Stimulated activated CD8-positive, alpha-beta memory T cell treated with anti-CD3 and anti-CD28 coated beads, Interleukin-4, amount 100 ng/mL, for 1 hour (primary cell): ENCODE measurements around the gene TP53RK.

Source experiments
- DNase-seq, 2 donors: peaks; one replicate each; pipeline ENCODE4 v3.0.0-alpha.2; 2020; ENCODE audit warnings: low read depth in 2 of 2, low spot score in 1 of 2

Gene TP53RK

GRCh38 chr20:46689082-46689753 is at the start of gene TP53RK:
TSS of gene TP53RK (minus strand) at chr20:46689444. CDS start at chr20:46689414, 30 bp downstream.
- DNase-seq = peak; percentile 81 to 87

GRCh38 chr20:46735436-46735835 is 46.2 kb upstream of the TP53RK start:
- no peak for DNase-seq

GRCh38 chr20:46731770-46732169 is 42.5 kb upstream of the TP53RK start:
- DNase-seq = no peak

- no peak for DNase-seq
Measured at GRCh38 chr20:46725186-46726165, 36.2 kb upstream of the TP53RK start.

- no peak for DNase-seq
Measured at GRCh38 chr20:46724343-46724959, 35.2 kb upstream of the TP53RK start.

- no peak for DNase-seq
Measured at GRCh38 chr20:46723039-46723438, 33.8 kb upstream of the TP53RK start.

- DNase-seq = no peak
Measured at GRCh38 chr20:46722450-46722849, 33.2 kb upstream of the TP53RK start.

GRCh38 chr20:46721476-46721875 is 32.2 kb upstream of the TP53RK start:
- no peak for DNase-seq

GRCh38 chr20:46720776-46721425 is 31.7 kb upstream of the TP53RK start:
- DNase-seq = no peak

GRCh38 chr20:46720019-46720418 is 30.8 kb upstream of the TP53RK start:
- DNase-seq = no peak

GRCh38 chr20:46717818-46718541 is 28.7 kb upstream of the TP53RK start:
- no peak for DNase-seq

- no peak for DNase-seq
Measured at GRCh38 chr20:46715292-46715756, 26.1 kb upstream of the TP53RK start.

- DNase-seq = no peak
Measured at GRCh38 chr20:46713957-46714834, 25.0 kb upstream of the TP53RK start.

GRCh38 chr20:46712056-46712636 is 22.9 kb upstream of the TP53RK start:
- DNase-seq = no peak

GRCh38 chr20:46710153-46710913 is 21.1 kb upstream of the TP53RK start:
- DNase-seq = no peak

- no peak for DNase-seq
Measured at GRCh38 chr20:46709459-46710152, 20.4 kb upstream of the TP53RK start, which contains the start of gene SLC2A10. TSS of gene SLC2A10 (plus strand) at chr20:46709649. CDS start at chr20:46709737, 88 bp downstream.

GRCh38 chr20:46709055-46709458 is 19.8 kb upstream of the TP53RK start:
- DNase-seq = no peak
